Brain pericyte (primary cell): ENCODE results near the gene CFAP69.
A peak's percentile ranks its signal among the peaks of the same experiment; 100 is the strongest.
"Not testable (repeated sequence)": the region's sequence is repeated elsewhere in the genome, so short reads cannot be mapped to it uniquely, and the experiment has no call there.

Experiments used
- DNase-seq: peaks from one replicate; pipeline ENCODE4 v3.0.0-alpha.2; 2012; ENCODE audit warnings: low read depth, low spot score

Gene CFAP69

GRCh38 chr7:90272242-90272641 lies 27.3 kb downstream of the CFAP69 start:
- DNase-seq: no peak

DNA sequence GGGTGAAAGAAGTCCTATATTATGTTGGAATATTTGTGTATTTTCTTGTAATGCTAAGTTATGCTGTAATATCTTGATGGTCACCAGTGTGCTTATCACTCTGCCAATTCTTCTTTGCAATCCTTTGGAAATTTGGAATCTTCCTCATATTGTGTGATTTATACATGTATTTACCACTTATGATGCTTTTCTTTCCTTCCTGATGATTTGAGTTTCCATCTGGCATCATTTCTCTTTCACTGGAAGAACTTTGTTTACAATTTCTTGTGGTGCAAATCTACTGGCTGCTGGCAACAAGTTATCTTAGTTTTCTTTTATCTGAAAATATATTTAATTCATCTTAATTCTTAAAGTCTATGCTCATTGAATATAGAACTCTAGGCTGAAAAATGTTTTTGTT lies 29.2 kb downstream of the CFAP69 start:
- DNase-seq: no peak

DNA sequence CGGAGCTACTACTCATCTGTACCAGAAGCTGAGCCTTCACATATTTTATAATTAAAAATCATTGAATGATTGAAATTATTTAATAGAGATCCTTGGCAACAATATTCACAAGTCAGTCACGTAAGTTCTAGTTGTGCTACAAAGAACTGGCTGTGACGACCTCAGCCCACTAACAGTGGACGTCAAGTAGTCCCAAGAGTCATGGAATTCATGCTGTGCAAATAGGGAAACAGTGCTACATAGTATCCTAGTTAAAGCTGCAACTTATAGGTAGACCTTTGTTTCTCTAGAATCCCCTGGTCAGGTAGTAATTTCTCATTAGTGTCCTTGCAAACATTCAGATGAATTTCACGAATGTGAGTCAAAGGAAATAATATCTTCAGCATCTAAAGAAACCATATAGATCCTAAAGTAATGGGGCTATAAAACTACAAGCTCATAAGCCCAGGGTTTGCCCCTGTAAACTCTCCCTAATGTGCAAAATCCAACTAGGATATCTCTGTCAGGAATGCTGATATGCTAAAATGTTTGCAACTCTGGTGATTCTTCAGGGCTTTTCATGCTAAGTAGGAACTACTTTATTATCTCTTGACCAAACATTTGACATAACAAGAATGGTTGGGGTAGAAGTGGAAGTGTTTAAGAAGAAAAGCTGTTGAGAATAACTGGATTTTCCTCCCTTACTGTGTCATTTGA lies 31.2 kb downstream of the CFAP69 start:
- no peak for DNase-seq

- no peak for DNase-seq
Observed at GRCh38 chr7:90288154-90288553, 43.2 kb downstream of the CFAP69 start.

DNA sequence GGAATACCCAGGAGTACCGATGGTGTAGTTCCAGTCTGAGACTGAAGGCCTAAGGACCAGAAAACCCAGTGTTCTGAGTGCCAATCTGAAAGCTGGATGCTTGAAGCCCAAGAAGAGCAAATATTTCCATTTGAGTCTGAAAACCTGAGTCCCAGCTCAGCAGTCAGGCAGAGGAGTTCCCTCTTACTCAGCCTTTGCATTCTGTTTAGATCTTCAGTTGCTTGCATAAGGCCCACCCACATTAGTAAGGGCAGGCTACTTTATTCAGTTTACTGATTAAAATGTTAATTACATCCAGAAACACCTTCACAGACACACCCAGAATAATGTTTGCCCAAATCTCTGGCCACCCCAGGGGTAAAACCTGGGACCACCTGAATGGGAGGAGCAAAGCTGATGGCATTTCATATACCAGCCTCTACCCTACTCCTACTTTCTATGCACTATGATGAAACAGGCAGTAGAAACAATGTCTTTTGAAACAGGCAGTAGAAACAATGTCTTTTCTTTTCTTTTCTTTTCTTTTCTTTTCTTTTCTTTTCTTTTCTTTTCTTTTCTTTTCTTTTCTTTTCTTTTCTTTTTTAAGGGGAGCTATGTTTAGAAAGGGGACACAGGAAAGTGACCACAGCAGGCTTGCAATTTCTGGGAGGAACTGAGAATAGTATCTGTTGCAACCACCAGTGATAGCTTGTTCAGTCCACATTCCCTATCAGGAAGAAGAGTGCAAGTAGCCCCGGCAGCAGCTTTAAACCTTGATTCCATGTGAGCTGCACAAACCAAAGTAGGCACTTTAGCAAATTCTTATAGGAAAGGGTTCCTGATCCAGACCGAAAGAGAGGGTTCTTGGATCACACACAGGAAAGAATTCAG lies 45.5 kb downstream of the CFAP69 start:
- DNase-seq: no peak

- DNase-seq: peak; percentile 3
Observed at GRCh38 chr7:90298145-90299038, 53.4 kb downstream of the CFAP69 start.

- no peak for DNase-seq
Observed at GRCh38 chr7:90303241-90303640, 58.3 kb downstream of the CFAP69 start.

- no peak for DNase-seq
Observed at GRCh38 chr7:90309872-90310271, 64.9 kb downstream of the CFAP69 start.

GRCh38 chr7:90311175-90311574 lies 66.2 kb downstream of the CFAP69 start:
- no peak for DNase-seq

- DNase-seq: no peak
Observed at GRCh38 chr7:90312745-90313144, 67.8 kb downstream of the CFAP69 start.

GRCh38 chr7:90313907-90314306 lies 68.9 kb downstream of the CFAP69 start:
- DNase-seq: no peak

DNA sequence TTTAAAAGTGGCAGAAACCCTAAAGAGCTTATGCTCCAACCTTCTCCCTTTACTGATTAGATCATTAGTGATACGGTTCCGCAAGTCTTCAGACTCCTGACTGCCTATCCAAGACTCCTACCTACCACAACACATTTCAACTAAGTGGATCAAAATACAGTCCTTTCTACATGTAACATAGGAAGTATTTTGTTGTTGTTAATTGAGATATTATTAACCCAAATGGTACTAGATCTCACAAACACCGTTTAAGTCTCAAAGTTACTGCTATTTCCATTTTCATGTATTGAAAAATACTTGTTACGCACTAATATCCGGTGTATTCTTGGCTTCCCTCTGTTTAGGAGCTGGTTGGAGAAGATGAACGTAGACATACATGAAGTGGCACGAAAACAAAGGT lies 75.0 kb downstream of the CFAP69 start:
- DNase-seq: no peak

- no peak for DNase-seq
Observed at GRCh38 chr7:90320418-90320800, 75.4 kb downstream of the CFAP69 start.

DNA sequence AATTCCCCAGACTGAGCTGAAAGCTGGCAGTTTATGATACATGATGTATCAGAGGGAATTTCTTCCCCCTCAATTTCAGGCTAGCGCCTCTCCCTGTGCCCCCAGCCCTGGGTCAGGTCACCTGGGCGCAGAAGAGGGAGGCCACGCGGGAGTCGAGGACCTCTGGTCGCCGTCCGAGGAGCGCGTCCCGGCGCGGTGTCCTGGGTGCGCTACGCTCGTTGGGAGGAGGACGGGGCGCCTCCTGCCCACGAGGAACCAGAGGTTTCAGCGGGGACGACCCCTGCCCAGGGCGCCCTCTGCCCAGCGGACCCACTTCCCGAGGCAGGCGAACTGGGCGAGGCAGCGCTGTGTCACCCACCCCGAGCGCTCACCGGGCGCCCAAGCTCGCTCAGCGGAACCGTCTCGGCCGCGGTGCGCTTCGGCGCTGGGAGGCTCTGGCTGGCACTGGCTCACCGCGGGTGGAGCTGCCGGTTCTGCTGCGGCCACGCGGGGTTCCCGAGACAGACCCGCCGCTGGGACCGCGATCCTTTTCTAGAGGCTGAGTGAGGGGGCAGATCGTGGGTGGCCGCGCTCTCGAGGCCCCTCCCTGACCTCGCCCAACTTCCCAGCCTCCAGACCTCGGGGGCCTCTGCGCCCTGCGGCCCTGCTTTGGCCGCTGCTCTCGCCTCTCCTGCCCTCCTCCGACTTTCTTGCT lies 76.0 kb downstream of the CFAP69 start, which contains the start of gene FAM237B:
FAM237B (minus strand) TSS at position 504 of the 694 bp plus-strand sequence. CDS start 1,556 bp downstream, outside the sequence.
- no peak for DNase-seq

DNA sequence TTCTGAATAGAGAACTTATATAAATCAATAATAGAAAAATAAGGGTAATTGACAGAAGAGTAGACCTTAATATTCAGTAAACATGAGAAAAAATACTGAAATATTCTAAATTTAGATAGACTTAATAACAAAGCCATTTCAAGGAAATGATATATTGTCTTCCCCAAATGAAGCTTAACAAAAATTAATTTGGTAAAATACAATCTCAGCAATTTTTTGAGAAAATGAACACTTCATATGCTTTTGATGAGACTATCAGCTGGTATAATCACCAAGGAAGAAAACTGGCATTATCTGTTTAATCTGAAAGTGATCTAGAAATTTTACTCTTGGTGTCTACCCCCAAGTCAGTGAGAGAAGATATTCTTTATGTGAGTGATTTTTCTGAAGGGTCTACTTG lies 77.9 kb downstream of the CFAP69 start:
- DNase-seq: no peak

DNA sequence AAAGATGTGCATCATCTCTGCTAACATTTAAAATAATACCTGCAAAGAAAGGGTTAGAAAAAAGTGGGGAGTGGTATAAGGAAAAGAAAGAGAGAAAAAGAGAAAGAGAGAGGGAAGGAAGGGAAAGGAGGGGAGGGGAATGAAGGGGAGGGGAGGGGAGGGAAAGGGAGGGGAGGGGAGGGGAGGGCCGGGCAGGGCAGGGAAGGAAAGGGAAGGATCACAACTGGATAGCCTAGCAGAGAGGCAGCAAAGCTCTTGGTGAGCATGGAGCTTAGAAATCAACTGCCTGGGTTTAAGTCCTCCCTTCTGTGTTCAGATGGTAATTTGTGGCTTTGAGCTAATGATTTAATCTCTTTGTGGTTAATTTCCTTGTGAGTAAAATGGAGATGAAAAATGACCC lies 81.5 kb downstream of the CFAP69 start:
- DNase-seq: no peak

GRCh38 chr7:90334193-90334843 lies 89.3 kb downstream of the CFAP69 start:
- no peak for DNase-seq

- not testable (repeated sequence) for DNase-seq
Observed at GRCh38 chr7:90334926-90335325, 90.0 kb downstream of the CFAP69 start.

DNA sequence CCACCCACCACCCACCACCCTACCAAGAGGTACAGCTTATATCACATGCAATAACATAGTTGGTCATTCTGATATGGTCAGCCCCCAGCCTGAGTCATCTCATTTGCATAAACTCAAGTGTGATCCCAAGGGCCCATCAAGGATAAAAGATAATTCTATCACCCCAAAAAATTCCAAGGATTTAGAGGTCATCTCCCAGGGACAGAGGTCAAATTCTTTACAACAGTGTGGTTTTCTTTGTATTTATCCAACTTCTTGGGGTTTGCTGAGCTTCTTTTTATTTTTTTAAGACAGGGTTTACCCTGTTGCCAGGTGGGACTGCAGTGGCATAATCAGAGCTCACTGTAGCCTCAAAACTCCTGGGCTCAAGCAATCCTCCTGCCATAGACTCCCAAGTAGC lies 92.1 kb downstream of the CFAP69 start:
- no peak for DNase-seq

GRCh38 chr7:90345016-90345415 lies 100.0 kb downstream of the CFAP69 start:
- no peak for DNase-seq
